Activated T-cell treated with anti-CD3 and anti-CD28 coated beads for 24 hours (primary cell): ENCODE measurements around the gene PBX4.

Experiments
- DNase-seq: peaks from one replicate; pipeline ENCODE4 v3.0.0-alpha.2; 2020; ENCODE audit warnings: low read depth

Gene PBX4

DNA sequence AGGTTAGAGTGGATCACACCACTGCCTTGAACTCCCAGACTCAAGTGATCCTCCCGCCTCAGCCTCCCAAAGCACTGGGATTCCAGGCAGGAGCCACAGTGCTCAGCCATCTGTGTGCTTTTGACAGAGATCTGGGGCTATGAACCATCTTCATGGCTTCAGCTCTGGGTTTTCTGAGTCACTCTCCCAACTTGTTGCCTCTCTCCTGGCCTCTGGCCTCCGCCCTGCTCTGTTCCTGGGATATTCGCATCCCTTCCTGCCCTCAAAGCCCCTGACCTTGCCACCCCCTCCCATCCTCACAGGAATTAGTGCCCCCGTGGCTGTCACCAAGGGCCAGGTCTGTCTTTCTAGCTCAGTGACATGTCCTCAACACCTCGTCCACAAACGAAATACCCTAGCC, 30.7 kb upstream of the PBX4 start:
- DNase-seq = no peak

DNA sequence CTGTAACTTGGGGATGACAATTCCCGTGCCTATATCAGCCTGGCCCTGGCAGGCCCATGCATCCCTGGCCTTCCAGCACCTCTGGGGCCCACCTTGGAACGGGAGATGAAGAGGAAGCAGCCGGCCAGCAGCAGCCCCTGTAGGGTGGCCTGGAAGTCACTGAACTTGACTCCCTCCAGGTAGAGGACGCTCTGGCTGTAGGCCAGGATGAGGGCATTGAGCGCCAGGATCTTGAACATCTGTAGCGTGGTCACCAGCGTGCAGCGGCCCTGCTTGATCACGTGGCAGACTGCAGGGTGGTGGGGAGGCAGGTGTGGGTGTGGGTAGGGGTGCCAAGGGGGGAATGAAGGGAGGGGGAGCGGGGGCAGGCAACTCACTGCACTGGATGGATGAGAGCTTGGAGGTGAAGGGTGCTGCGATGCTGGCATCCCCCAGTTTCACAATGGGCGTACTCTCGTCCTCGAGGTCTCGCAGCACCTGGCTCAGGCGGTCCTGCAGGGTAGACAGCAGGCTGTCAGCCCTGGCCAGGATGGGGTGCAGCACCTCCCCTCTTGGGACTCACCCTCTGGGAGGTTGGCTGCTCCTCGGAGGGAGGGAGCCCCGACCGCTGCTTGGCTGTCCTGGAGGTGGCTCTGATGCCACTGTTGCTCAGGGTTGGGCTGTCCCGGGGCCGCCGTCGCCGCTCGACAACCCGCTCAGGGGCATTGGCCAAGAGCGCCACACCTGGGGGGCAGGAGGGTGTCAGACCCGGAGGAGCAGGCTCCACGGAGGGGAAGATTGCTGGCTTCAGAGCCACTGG, 28.7 kb upstream of the PBX4 start:
- no peak for DNase-seq

DNA sequence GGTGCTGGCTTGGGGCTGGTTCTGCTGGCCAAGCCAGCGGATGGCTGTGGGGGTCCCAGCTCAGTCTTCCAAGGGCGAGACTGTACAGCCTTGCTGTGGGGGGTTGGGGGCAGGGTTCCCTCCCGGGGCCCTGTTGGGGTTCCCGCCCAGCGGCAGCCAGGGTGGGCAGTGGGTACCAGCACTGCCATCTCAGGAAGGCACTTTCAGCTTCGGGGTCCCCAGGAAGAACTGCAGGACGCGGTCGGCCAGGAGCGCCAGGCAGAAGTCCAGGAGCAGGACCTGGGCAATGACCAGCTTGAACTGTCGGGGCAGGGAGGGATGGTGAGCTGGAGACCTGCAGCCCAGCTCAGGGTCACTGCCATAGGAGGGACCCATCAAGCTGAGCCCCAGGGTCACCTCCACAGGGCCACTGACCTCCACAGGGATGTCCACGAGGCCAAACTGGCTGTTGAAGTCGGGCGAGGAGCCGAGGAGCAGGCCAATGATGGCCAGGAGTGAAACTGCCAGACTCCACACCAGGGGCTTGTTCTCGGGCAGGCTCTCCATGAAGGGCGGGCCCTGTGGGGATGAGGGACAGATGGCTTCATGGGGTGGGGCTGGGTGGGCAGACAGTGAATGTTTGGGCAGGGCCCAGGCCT, 26.9 kb upstream of the PBX4 start:
- DNase-seq = no peak

DNA sequence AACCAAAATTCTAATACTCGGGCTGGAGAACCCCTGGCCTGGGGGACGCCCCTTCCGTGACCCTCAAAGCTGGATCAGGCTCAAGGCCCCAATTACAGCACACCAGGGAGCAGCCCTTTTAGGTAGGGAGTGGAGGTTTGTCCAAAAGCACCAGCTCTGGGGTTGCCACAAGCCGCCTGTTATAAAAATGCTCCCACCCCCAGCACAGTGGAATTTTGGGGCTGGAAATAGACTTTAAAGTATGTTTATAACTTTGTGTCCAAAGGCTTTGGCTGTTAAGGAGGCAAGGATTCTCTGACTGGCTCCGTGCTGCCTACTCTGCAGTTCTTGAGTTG, 25.5 kb upstream of the PBX4 start:
- no peak for DNase-seq

DNA sequence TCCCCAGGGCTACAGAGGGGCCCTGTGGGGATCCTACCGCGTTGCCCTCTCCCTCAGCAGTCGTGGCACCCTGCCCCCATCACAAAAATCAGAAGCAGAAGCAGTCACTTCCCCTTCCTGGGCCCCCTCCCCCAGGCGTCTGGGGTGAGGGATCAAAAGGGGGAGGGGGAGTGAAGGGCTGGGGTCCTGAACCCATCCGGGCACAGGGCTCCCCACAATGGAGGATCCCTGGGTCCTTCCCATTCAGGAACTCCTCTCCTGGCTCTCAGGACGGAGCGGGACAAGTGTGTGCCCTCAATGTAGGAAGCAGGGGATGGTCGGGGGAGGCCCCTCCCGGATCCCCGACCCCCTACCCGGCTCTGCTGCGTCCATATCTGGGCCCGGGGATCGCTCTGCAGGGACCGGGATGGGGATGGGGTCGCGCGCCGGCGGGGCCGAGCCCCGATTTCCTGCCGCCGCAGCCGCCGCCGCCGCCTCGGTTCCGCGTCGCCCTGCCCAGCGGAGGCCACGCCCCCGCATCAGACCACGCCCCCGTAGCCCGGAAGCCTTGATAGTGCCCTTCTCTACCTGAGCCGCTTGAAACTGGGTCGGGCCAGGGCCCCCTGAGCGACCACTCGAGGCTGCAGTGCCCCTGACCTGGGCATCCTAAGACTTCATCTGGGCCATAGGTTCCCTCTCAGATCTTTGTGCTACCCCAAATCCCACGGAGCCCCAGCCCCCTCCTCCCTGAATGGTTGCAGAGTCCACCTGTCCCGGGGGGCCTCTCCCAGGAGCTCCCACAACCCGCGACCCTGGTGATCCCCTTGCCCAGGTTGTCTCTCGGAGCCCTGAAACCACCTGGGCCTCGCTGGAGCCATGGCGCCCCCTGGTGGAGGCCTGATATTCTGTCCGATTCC, 24.9 kb upstream of the PBX4 start, which contains the start of gene GMIP:
GMIP (minus strand) TSS at position 500 of the 896 bp plus-strand sequence; CDS start at position 372, 128 bp downstream.
- peak; percentile 77 for DNase-seq

DNA sequence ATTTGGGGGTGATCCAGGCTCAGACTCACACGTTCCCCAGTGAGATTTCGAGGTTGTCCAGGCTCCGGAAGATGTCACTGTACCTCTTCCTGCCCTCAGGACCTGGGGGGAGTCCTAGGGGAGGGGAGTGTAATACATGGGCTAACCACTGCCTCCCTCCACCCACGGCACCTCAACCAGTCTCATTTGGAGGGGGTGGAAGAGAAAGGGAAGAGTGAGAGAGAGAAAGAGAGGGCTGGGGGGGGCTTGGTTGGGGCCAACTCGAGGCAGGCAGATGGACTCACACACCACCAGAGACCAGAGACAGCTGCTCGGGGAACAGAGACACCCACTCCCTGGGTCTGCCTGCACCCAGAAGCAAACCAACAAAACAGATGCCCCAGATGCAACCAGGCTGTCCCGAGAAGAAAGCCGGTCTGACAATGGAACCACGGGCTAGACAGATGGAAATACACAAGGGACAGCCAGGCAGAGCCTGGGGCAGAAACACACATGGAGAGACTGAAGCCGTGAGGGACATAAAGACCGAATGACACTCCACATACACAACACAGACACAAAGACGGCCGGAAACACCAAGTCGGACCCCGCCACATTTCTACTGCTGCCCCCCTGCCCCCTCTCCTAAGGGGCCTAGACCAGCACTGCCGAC, 24.1 kb upstream of the PBX4 start:
- peak; percentile 38 for DNase-seq

DNA sequence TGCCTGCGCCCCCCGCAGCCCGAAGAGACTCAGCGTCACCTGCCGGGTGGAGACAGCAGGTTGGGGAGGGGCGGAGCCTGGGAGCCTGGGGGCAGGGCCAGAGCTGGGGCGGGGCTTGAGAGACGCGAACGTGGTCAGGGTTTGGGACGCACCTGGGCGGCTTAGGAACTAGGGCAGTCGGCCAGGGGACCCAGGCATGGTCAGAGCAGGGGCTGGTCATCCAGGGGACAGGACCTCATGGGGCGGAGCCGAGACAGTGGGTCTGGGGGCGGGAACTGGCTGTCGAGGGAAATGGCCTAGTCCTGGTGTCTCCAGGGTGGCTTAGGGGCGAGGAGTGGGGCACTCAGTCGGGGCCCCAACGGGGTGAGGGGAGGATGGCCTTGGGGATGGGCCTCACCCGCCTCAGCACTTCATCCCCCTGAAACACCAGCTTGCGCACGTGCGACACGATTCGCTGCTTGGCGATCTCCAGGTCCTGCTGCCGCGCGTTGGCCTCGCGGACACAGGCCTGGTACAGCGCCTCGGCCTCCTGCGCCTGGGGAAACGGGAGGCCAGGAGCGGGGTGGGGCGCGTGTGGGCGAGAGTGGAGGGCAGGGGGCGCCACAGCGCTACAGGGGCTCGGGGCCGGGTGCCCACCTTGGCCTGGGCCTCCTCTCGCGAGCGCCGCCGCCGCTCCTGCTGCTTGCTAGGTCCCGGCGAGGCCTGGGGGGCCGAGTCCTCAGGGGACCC, 19.2 kb upstream of the PBX4 start:
- no peak for DNase-seq

DNA sequence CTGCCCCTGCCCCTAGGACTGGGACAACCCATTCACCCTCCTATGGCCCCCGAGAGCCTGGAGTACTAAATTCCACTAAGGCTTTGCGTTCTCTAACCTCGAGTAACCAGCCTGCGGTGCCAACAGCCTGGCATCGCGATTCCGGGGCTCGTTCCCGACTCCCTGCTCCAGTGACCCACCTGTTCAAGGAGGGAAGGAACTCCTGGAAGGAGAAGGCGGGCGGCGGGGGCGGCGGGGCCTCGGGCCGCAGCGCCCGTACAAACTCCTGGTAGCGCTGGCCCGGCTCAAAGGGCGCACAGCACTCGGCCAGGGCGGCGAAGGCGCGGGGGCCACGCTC, 18.7 kb upstream of the PBX4 start:
- DNase-seq = no peak

DNA sequence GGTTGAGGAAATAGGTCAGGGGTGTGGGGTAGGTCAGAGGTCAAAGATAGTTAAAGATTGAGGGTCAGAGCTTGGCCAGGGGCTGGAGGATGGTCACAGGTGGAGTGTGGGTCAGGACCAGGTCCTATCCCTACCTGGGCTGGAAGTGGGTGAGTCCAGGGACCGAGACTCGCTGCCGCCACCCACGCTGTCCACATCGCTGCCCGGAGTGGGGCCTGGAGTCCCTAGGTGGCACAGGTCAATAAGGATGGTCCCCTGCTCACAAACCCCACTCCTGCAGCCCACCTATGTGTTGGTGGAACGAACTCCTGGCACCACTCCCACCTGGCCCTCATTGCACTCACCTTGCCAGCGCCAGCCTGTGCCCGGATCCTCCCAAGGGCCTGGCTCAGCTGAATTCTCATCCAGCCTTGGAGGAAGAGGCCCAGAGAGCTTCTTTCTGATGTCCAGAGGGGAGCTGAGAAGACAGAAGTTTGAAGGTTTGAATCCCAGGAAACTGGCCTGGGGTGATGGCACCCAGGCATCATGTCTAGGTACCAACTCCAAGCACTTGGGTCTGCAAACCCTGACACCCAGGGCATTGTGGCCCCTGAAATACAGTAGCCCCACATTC, 18.2 kb upstream of the PBX4 start:
- DNase-seq = no peak

DNA sequence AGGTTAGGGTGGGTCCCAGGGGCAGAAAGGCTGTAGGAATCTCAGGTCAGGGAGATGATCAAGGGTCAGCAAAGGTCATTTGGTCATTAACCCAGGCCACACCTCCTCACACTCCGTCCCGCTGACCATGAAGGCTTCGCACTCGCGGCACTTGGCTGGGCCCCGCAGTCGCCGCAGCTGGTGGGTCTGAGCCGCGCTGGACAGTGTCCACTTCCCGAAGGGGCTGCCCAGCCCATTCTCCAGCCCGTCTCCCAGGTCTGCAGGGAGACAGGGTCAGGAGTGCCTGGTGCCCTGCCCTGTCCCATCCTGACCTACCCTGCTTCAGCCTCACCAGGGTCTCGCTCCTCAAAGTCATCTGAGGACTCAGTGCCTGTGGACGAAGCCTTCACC, 16.8 kb upstream of the PBX4 start:
- no peak for DNase-seq

DNA sequence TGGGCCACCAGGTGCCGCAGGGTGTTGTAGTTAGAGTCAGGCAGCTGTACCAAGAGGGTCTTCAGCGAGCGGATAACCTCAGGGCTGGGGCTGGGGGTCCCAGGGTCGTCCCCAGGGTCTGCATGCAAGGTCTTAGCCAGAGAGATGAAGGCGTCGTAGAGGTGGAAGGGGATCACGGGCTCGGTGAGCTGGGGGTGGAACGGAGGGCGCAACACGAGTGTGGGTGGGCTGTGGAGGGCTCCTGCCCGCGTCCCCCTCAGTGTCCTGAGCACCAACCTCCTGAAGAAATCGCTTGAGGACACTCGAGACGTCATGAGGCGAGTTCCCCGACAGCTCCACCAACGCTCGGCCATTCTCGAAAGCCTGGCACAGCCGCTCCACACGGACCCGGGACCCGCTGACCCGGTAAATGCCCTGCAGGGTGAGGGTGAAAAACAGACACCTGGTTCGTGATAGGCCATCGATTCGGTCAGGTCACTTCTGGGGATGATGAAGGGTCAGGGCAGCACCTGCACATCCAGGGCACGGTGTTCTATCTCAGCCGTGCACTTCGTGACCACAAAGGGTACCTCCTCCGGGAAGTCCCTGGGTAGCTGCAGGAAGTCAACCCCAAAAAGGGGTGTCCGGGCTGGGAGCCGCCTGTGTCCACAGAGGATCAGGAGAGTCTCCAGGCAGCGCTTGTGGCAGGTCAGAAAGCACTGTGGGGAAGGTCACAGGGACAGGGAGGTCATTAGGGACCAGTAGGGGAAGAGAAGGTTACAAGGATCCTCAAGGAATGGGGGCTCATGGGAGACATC, 16.2 kb upstream of the PBX4 start:
- DNase-seq = no peak

DNA sequence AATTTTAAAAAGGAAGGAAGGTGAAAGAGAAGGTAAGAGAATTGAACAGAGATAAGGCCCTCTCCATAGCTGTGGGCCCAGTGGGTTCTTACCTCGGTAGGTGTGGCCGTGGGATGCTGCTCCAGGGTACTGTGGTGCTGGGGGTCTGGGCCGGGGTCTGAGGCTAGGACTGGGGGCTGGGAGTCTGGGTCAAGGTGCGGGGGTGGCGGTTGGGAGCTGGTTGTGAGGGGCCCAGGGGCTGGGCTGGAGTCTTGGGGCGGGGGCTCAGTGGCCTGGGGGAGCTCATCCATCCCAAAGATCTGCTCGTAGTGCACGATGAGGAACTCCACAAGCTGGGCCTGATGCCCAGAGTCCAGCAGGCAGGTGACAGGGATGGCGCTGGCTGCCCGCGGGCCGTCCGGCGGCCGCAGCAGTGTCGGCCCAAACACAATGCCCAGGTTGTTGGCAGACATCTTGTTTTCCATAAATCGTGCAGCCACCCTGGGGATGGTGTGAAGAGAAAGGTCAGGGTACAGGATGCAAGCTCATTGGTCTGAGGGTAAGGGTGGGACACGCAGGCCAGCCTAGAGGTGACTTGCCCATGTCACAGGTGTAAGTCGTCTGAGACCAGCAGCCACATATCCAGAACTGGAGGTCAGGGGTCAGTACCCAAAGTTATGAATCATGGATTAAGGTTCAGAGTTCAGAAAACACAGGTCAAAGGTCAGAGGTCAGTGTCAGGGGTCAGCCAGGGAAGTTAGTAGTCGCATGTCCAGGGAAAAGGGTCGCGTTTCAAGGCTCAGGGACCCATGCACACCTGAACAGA, 15.4 kb upstream of the PBX4 start:
- DNase-seq = no peak

DNA sequence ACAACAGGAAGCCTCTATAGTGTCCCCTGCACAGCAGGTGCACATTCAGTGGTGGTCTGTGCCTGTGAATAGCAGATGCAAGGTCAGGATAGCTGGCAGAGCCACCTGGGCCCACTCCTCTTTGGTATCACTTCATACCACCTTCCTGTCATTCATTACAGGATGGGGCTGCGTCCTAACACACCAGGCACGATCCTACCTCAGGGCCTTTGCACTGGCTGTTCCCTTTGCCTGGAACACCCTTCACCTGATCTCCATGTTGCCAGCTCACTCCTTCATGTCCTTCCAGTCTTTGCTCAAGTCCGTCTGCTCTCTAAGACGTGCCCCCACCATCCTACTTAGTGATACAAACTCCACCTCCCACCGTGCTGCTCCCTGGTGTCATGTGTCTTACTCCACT, 14.2 kb upstream of the PBX4 start:
- no peak for DNase-seq

DNA sequence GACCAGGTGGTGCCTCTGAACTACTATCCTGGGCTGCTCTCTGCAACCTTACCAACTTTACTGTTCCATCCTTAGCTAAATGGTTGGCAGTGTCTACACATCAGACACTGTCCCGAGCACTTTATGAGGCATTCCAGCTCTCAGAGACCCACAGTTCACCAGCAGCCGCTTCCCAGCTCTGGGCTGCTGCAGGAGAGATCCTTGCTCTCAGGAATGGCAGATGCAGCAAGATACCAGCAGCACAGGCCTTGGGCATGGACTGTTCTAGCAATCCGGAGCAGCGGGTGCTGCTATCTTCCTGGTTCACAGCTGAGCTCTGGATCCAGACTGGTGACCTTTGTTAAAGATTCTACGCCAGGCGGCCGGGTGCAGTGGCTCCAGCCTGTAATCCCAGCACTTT, 12.9 kb upstream of the PBX4 start:
- DNase-seq = no peak

DNA sequence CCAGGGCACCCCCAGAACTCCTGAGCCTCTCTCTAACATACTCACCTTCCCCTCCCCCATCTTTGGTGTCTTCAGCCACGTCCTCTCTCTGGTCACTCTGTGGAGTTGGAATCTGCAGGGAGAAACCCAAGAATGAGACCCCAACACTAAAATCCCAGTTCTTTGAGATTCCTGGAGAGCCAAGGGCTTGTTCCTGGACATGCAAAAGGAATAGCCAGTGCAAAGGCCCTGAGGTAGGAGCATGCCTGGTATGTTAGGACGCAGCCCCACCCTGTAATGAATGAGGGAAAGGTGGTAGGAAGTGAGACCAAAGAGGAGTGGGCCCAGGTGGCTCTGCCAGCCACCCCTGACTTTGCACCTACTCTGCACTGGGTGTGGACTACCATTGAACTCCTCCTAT, 11.9 kb upstream of the PBX4 start:
- no peak for DNase-seq

DNA sequence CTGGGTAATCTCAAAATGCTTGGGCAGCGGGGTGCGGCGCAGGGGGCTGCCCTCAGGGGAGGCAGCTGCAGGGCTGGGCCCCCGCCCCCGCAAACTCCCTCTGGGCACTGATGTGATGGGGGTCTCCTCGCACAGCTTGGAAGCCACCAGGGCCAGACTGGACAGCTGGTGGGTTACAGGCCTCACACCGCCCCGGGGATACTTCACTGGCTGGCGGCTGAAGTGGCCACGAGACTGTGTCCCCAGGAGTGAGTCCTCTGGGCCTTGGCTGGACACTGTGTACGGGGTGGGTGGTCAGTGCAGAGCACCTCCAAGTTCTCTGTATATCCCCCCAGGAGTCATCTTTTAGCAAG, 11.6 kb upstream of the PBX4 start:
- no peak for DNase-seq

DNA sequence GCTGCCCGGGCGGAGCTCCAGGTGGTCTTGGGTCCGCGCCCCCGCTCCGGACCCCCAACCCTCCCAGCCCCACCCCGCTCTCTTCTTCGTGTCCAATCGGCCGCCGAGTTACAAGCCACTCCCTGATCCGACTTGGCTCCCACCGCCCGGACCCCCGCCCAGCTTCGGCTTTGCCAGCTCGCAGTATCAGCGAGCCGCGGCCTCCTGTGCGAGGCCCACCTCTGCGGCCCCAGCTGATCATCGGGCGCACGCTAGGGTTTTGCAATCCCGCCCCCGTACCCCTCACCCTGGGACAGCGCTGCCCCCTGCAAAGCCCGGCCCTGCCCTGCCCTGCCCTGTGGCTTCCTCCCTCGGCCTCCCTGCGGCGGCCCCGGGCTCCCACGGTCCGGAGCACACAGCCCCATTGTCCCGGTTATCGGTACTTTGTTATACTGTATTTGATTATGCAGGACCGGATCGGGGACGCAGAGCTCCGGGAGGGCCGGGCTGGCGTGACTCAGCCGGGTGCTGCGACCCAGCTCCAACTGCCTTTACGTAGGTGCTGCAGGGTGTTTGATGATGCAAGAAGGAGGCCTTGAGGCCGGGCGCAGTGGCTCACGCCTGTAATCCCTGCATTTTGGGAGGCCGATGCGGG, 10.1 kb upstream of the PBX4 start:
- peak; percentile 36 for DNase-seq

DNA sequence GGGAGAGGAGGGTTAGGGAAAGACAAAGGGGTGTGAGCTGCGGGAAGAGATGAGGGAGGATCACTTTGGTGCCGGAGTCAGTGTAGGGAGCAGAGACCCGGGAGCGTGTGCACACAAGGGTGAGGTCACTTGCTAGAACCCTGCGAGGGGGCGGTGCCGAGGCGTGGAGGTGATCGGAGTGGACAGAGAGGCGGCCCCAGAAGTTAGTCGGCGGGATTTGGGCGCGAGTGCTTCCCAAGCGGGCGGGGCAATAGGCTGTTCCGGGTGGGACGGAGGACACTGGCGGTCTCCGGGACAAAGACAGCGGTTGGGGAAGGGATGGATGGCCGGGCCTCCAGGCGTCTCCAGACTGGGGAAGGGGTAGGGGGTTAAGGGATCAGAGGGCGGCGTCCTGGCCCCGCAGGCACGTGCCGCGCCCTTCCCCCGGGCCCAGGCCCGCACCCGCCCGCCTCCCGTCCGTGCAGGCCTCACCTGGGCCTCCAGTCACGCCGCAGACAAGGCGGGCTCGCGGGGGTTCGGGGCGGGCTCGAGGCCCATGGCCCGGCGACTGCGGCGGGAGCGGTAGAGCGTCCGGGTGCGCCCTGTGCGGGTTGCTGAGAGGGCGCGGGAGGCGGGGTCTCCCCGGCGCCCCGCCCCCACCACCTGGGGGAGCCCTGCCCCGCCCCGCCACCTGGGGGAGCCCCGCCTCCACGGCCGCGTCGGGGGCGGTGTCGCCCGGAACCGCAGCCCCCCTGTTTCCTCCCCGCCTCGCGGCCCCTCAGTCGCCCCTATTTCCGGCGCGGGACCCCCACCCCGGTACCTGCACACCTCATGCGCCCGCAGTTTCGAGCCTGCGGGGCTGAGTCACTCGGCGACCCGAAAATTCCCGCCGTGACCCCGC, 9.4 kb upstream of the PBX4 start, which contains the start of gene LPAR2:
LPAR2 (minus strand) TSS at position 600 of the 880 bp plus-strand sequence. CDS start 945 bp downstream, outside the sequence.
- peak; percentile 54 for DNase-seq
